Mesothelial cell of epicardium (in vitro differentiated cells): Measurements from ENCODE around the gene FOXR1. TPM values are rescaled to one million over a fixed set of nuclear protein-coding genes. Genes with fewer than 3 reads are reported as not detected.
"Not testable (repeated sequence)": the region's sequence is repeated elsewhere in the genome, so short reads cannot be mapped to it uniquely, and the experiment has no call there.

Experiments used
- DNase-seq, 2 experiments: peaks; one replicate each; pipeline ENCODE4 v3.0.0; 2021; ENCODE audit warnings: low spot score in 2 of 2; ENCODE audit not compliant: unreplicated experiment in 2 of 2
- H3K27ac Mint-ChIP-seq: 2 replicates; pipeline ENCODE4 v1.8.0; 2021; ENCODE audit warnings: mixed read lengths
- H3K27me3 Mint-ChIP-seq: 2 replicates; pipeline ENCODE4 v1.8.0; 2021; ENCODE audit warnings: low read depth, mixed read lengths
- H3K36me3 Mint-ChIP-seq: 2 replicates; pipeline ENCODE4 v1.8.0; 2021; ENCODE audit warnings: mixed read lengths
- H3K4me1 Mint-ChIP-seq: 2 replicates; pipeline ENCODE4 v1.8.0; 2021; ENCODE audit warnings: mixed read lengths
- H3K4me3 Mint-ChIP-seq: 2 replicates; pipeline ENCODE4 v1.8.0; 2021; ENCODE audit warnings: mild to moderate bottlenecking, moderate library complexity, mixed read lengths
- H3K9me3 Mint-ChIP-seq: 2 replicates; pipeline ENCODE4 v1.8.0; 2021; ENCODE audit warnings: mixed read lengths
- total RNA-seq: library from RNA; stranded (reverse); gene quantifications from 3 replicates; pipeline ENCODE4 v1.2.1, GENCODE V29; 2021
- TF ChIP-seq, protein P1 (sequence below): fragments of 200-600 bp; sonication (generic); IDR thresholded peaks from one replicate; pipeline ENCODE4 v1.5.0; 2021; ENCODE audit warnings: antibody characterized with exemption; ENCODE audit not compliant: unreplicated experiment

Gene FOXR1
- total RNA-seq, 1 donor from 2014 or later, result not detected

DNA sequence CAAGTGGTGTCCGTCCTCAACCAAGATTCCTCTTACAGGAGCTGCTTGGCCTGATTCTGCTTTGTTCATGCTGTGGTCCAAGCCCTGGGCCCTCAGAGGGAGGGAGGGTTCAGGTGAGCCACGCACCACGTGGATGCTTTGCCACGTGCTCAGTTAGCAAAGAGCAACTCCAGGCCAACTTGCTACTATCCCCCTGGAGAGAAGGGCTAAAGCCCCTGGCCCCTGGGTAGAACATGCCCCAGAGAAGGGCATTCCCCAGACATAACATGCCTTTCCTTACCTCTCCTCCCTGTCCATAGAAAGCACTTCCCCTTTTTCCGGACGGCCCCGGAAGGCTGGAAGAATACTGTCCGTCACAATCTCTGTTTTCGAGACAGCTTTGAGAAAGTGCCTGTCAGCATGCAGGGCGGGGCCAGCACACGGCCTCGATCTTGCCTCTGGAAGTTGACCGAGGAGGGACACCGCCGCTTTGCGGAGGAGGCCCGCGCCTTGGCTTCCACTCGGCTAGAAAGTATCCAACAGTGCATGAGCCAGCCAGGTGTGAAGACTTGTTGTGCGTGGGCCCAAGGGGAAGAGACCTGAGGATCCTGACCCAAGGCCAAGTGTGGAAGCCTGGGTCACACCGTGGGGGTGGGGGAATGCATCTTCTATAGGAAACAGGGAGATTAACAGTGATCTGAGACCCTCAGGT is 8.8 kb downstream of the FOXR1 start:
- TF ChIP-seq, protein P1, sequence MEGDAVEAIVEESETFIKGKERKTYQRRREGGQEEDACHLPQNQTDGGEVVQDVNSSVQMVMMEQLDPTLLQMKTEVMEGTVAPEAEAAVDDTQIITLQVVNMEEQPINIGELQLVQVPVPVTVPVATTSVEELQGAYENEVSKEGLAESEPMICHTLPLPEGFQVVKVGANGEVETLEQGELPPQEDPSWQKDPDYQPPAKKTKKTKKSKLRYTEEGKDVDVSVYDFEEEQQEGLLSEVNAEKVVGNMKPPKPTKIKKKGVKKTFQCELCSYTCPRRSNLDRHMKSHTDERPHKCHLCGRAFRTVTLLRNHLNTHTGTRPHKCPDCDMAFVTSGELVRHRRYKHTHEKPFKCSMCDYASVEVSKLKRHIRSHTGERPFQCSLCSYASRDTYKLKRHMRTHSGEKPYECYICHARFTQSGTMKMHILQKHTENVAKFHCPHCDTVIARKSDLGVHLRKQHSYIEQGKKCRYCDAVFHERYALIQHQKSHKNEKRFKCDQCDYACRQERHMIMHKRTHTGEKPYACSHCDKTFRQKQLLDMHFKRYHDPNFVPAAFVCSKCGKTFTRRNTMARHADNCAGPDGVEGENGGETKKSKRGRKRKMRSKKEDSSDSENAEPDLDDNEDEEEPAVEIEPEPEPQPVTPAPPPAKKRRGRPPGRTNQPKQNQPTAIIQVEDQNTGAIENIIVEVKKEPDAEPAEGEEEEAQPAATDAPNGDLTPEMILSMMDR, result no peak
- no peaks in the 10 kb centered on the region for H3K9me3 Mint-ChIP-seq
- no peaks in the 10 kb centered on the region for H3K4me1 Mint-ChIP-seq
- H3K36me3 Mint-ChIP-seq, result no peaks in the 10 kb centered on the region
- DNase-seq, result no peak
- no peak overlapping the region for H3K4me3 Mint-ChIP-seq
- no peak overlapping the region for H3K27ac Mint-ChIP-seq
- H3K27me3 Mint-ChIP-seq, result no peaks in the 10 kb centered on the region

DNA sequence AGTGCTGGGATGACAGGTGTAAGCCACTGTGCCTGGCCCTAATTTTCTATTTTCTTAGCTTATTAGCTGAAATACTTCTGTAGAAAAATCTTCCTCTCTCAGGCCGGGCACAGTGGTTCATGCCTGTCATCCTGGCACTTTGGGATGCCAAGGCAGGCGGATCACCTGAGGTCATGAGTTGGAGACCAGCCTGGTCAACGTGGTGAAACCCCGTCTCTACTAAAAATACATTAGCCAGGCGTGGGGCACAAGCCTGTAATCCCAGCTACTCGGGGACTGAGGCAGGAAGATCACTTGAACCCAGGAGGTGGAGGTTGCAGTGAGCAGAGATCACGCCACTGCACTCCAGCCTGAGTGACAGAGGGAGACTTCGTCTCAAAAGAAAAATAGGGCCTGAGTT is 12.8 kb downstream of the FOXR1 start:
- H3K27ac Mint-ChIP-seq, DNase-seq, H3K27me3 Mint-ChIP-seq, H3K4me1 Mint-ChIP-seq, H3K36me3 Mint-ChIP-seq, H3K4me3 Mint-ChIP-seq, H3K9me3 Mint-ChIP-seq: not testable (repeated sequence)

DNA sequence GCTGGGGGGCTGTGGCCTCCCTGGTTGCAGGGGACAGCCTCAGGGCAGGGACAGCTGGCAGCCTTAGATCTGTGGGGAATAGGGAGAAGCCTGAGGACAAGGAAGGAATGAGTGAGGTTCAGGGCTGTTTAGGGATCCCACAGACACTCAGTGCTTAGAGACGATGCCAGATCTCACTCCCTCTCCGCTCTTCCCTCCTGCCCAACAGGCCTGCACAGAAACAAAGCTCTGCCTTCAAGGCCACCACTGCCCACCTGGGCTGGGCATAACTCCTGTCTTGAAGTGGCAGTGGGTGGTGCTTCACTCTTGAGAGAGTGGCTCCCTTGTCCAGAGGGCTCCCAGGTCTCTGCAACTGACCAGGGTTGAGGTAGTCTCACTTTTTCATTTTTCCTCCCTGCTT is 13.3 kb downstream of the FOXR1 start:
- Mint-ChIP-seq H3K27ac (no peak overlapping the region), H3K27me3 (no peaks in the 10 kb centered on the region), H3K4me3 (no peak overlapping the region), H3K4me1 (no peaks in the 10 kb centered on the region), H3K9me3 (no peaks in the 10 kb centered on the region), H3K36me3 (no peaks in the 10 kb centered on the region)
- DNase-seq, result no peak
- TF ChIP-seq, protein P1, result no peak

DNA sequence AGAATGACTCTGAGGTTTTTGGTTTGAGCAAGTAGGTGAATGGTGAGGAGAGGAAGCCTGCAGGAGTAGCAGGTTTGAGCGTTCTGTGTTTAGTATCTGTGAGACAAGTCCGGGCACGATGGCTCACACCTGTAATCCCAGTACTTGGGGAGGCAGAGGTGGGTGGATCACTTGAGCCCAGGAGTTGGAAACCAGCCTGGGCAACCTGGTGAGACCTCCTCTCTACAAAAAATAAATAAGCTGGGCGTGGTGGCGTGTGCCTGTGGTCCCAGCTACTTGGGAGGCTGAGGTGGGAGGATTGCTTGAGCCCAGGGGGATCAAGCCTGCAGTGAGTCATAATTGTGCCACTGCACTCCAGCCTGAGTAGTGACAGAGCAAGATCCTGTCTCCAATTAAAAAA is 16.7 kb downstream of the FOXR1 start:
- TF ChIP-seq, protein P1, result no peak
- Mint-ChIP-seq H3K27ac (peak overlapping the region; percentile 51), H3K4me1 (no peaks in the 10 kb centered on the region), H3K9me3 (peaks cover under 1% of the 10 kb centered on the region), H3K27me3 (no peaks in the 10 kb centered on the region), H3K4me3 (no peak overlapping the region), H3K36me3 (no peaks in the 10 kb centered on the region)
- DNase-seq, result no peak

DNA sequence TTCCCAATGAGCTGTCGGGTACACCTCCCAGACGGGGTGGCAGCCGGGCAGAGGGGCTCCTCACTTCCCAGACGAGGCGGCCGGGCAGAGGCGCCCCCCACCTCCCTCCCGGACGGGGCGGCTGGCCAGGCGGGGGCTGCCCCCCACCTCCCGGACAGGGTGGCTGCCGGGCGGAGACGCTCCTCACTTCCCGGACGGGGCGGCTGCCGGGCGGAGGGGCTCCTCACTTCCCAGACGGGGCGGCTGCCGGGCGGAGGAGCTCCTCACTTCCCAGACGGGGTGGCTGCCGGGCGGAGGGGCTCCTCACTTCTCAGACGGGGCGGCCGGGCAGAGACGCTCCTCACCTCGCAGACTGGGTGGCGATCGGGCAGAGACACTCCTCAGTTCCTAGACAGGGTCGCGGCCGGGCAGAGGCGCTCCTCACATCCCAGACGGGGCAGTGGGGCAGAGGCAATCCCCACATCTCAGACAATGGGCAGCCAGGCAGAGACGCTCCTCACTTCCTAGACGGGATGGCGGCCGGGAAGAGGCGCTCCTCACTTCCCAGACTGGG is 20.0 kb downstream of the FOXR1 start:
- not testable (repeated sequence) for H3K4me1 Mint-ChIP-seq, H3K27me3 Mint-ChIP-seq, H3K4me3 Mint-ChIP-seq, H3K9me3 Mint-ChIP-seq, H3K27ac Mint-ChIP-seq, DNase-seq, H3K36me3 Mint-ChIP-seq

DNA sequence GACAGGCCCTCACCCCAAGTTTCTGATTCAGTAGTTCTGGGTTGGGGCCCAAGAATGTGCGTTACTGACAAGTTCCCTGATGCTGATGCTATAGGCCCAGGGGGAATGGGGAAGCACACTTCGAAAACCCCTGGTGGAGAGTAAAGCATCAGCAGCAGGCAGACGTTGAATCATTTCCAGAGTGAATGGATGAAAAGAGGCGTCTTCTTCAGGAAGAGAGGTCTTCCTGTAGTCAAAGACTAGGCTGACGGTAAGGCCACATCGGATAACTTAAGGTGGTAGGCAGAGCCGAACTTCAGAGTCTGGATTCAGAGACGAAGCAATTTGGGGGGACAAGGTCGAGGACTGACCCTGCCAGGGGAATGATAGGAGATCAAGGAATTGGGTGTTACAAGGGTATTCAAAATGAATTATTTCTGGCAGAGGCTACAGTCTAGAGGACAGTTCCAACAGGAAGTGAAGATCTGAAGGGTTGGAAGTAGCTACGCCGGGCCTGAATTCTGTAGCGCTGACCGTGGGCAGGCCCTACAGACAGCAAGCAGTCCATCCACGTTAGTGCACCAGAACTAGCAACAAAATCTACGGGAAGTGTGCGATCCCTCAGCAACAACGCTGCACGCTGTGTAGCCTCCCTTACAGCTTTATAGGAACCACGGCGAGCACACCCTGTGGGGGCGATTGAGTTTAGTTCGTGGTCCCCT is 25.5 kb downstream of the FOXR1 start:
- TF ChIP-seq, protein P1, result no peak
- H3K27me3 Mint-ChIP-seq, result no peaks in the 10 kb centered on the region
- H3K27ac Mint-ChIP-seq, result peak overlapping the region; percentile 96
- peaks cover 4% of the 10 kb centered on the region for H3K9me3 Mint-ChIP-seq
- peaks cover 8% of the 10 kb centered on the region for H3K36me3 Mint-ChIP-seq
- peaks cover 30% of the 10 kb centered on the region for H3K4me1 Mint-ChIP-seq
- H3K4me3 Mint-ChIP-seq, result peak overlapping the region; percentile 91
- DNase-seq, result no peak
